GM23248 (cell line): ENCODE results near the gene ABLIM3.

ENCODE experiments used
- EZH2 ChIP-seq: fragments of 200-600 bp; sonication (generic); IDR thresholded peaks from 2 replicates; pipeline ENCODE4 v1.6.1; 2018; ENCODE audit warnings: antibody characterized with exemption, mild to moderate bottlenecking; ENCODE audit not compliant: insufficient read depth, poor library complexity, severe bottlenecking
- EZH2phosphoT487 ChIP-seq: fragments of 200-600 bp; sonication (generic); IDR thresholded peaks from 2 replicates; pipeline ENCODE4 v1.6.1; 2018; ENCODE audit warnings: antibody characterized with exemption, moderate library complexity, mild to moderate bottlenecking, low read depth; ENCODE audit not compliant: insufficient read depth

GRCh38 chr5:149128023-149128875, 13.0 kb upstream of the ABLIM3 start:
- TF ChIP-seq EZH2 = no peak
- TF ChIP-seq EZH2phosphoT487 = no peak
